Glutamatergic neuron (in vitro differentiated cells): ENCODE data around the gene TLL2. TPM values are rescaled to one million over a fixed set of nuclear protein-coding genes. Genes with fewer than 3 reads are reported as not detected.

Experiments
- DNase-seq: peaks from one replicate; pipeline ENCODE4 v3.0.0; 2022
- H3K27ac Mint-ChIP-seq: one replicate; pipeline ENCODE4 v1.8.0; 2020; ENCODE audit warnings: mild to moderate bottlenecking, mixed read lengths, inconsistent platforms; ENCODE audit not compliant: unreplicated experiment
- H3K27me3 Mint-ChIP-seq: one replicate; pipeline ENCODE4 v1.8.0; 2020; ENCODE audit warnings: mild to moderate bottlenecking, moderate library complexity, mixed read lengths, inconsistent platforms; ENCODE audit not compliant: unreplicated experiment
- H3K36me3 Mint-ChIP-seq: one replicate; pipeline ENCODE4 v1.8.0; 2020; ENCODE audit warnings: mild to moderate bottlenecking, mixed read lengths, inconsistent platforms; ENCODE audit not compliant: unreplicated experiment
- H3K4me1 Mint-ChIP-seq: one replicate; pipeline ENCODE4 v1.8.0; 2020; ENCODE audit warnings: mild to moderate bottlenecking, low read depth, mixed read lengths, inconsistent platforms; ENCODE audit not compliant: unreplicated experiment
- H3K4me3 Mint-ChIP-seq: one replicate; pipeline ENCODE4 v1.8.0; 2020; ENCODE audit warnings: mild to moderate bottlenecking, mixed read lengths, inconsistent platforms; ENCODE audit not compliant: unreplicated experiment
- H3K9me3 Mint-ChIP-seq: one replicate; pipeline ENCODE4 v1.8.0; 2020; ENCODE audit warnings: mild to moderate bottlenecking, moderate library complexity, mixed read lengths, inconsistent platforms; ENCODE audit not compliant: unreplicated experiment
- CTCF ChIP-seq: fragments of 200-600 bp; sonication (generic); IDR thresholded peaks from one replicate; pipeline ENCODE4 v1.5.0; 2021; ENCODE audit not compliant: partially characterized antibody, unreplicated experiment
- total RNA-seq: library from RNA; stranded (reverse); fragmentation: NEBNext Ultra II Directional; extraction: Animal tissue kit (Norgen Biotek cat#: 25700); gene quantifications from one replicate; pipeline ENCODE4 v1.2.1, GENCODE V29; 2021; ENCODE audit not compliant: unreplicated experiment

The TLL2 gene
- total RNA-seq, 1 donor from 2014 or later: 0.17 TPM

DNA sequence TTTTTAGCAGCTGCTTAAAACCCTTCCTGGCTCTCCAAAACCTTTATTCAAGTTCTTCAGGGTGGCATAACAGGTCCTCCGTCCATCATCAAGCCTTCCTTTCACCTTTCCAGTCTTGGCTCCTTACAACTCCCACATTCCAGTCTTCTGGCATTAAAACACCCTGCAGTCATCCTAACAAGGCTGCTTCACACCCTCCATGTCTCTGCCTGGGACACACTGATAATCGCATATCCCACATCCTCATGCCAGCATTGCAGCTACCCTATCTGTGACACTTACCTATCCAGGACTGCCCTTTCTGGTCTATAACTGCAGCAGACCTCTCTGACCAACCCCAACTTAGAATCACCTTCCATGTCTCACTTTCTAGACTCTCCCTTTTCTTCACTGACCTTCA is 2.6 kb upstream of the TLL2 start:
- H3K36me3 Mint-ChIP-seq: no peaks in the 10 kb centered on the region
- H3K4me1 Mint-ChIP-seq: no peaks in the 10 kb centered on the region
- H3K9me3 Mint-ChIP-seq: peaks cover 3% of the 10 kb centered on the region
- TF ChIP-seq CTCF: no peak
- H3K27me3 Mint-ChIP-seq: peaks cover 5% of the 10 kb centered on the region
- H3K4me3 Mint-ChIP-seq: no peak overlapping the region
- no peak for DNase-seq
- no peak overlapping the region for H3K27ac Mint-ChIP-seq

- no peak for DNase-seq
- Mint-ChIP-seq H3K27ac (no peak overlapping the region), H3K27me3 (peaks cover 5% of the 10 kb centered on the region), H3K9me3 (peaks cover 3% of the 10 kb centered on the region), H3K4me1 (no peaks in the 10 kb centered on the region), H3K36me3 (no peaks in the 10 kb centered on the region), H3K4me3 (peak overlapping the region; percentile 45)
- no peak for TF ChIP-seq CTCF
Observed at GRCh38 chr10:96513305-96513697, 425 bp downstream of the TLL2 start.

DNA sequence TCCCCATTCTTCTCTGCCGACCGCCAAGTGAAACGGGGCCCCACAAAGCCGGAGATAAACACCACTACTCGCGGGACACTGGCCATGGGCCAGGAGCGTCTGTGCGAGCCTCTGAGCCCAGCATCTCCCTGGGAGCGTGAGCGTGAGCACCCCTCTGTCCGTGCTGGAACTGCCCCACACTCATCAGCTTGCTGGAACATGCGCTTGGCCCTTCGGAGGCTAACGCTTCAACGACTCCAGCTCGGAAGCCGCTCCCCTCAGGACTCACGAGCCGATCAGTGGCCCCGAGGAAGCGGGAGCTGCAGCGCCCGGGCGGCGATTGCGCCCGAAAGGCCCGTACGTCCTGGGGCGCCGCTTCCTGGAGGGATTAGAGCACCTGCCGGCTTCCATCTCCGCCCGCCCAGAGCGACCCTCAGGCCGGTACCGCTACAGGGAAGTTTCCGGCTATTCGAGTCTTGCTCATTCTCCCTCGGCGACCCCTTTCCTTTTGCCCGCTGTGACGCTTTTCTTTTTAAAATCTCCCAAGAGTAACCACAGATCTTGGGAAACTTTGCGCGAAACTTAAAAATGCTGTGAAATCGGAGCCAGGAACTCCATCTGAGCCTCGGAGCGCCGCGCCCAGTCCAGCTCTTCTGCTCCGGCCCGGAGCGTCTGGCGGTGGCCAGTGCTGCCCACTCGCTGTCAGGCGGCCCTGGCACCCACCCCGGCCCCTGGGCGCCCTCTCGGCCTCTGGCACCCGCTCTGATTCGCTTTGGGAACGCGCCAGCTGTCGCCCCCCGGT is 1.0 kb downstream of the TLL2 start:
- no peak for TF ChIP-seq CTCF
- no peaks in the 10 kb centered on the region for H3K36me3 Mint-ChIP-seq
- H3K4me3 Mint-ChIP-seq: peak overlapping the region; percentile 88
- peak; percentile 29 for DNase-seq
- no peaks in the 10 kb centered on the region for H3K4me1 Mint-ChIP-seq
- peaks cover 5% of the 10 kb centered on the region for H3K27me3 Mint-ChIP-seq
- peaks cover 3% of the 10 kb centered on the region for H3K9me3 Mint-ChIP-seq
- H3K27ac Mint-ChIP-seq: no peak overlapping the region

DNA sequence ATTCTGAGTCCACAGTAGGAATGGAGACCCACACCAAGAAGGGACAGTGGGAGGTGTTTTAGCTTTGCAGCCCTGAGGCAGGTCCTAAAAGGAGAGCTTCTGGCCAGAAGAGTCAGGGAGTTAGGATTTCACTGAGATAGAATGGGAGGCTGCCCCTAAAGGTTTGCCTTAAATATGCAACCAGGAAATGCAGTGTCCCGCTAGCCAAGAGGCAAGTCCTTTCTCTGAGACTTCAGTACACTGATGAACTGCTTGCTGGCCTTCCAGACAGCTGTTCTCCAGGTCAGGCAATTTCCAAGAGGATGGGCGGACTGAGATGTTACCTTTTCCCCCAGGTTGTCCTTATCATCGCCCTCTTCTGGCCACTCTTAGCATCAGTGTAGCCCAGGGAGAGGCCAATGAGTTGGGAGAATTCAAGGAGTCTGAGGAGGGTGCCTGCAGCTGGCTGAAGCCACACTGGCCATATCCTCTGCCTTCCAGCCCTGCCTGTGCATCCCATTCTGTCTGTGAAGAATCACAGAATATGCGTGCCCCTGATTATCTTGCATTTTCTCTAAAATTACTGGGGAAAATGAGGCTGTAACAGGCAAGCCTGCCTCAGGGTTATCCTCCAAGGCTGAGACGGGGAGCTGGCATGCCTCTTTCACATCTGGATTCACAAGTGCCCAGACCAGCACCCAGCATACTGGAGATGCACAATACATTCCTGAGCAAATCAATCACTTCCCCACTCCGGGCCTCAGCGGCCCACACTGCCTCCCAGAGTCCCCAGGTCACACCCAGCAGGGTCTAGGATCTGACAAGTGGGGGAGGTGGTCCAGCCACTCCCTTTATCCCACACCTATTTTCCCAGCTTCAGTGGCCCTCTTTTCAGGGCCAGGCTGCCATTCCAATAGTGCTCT is 2.4 kb downstream of the TLL2 start:
- no peak overlapping the region for H3K27ac Mint-ChIP-seq
- TF ChIP-seq CTCF: peak; percentile 53
- H3K27me3 Mint-ChIP-seq: peaks cover 5% of the 10 kb centered on the region
- no peaks in the 10 kb centered on the region for H3K36me3 Mint-ChIP-seq
- peaks cover 3% of the 10 kb centered on the region for H3K9me3 Mint-ChIP-seq
- peak overlapping the region; percentile 34 for H3K4me3 Mint-ChIP-seq
- peak; percentile 59 for DNase-seq
- no peaks in the 10 kb centered on the region for H3K4me1 Mint-ChIP-seq
